DOHH2 (cell line): ENCODE data around the gene FAM124A.

Experiments
- H3F3A ChIP-seq: fragments of 200-600 bp; sonication (generic), shearing (Covaris generic); 2 replicates; pipeline ENCODE4 v1.6.0; 2016; ENCODE audit warnings: antibody characterized with exemption, mild to moderate bottlenecking; ENCODE audit not compliant: control insufficient read depth, insufficient read depth
- H3K27ac ChIP-seq: fragments of 200-600 bp; sonication (generic); 2 replicates; pipeline ENCODE4 v1.5.1; 2014; ENCODE audit warnings: low read depth, mild to moderate bottlenecking, low read length, moderate library complexity
- H3K27me3 ChIP-seq: fragments of 200-600 bp; sonication (generic); 2 replicates; pipeline ENCODE4 v1.6.1; 2014; ENCODE audit warnings: mild to moderate bottlenecking, low read length, mixed read lengths; ENCODE audit not compliant: control insufficient read depth
- H3K36me3 ChIP-seq: fragments of 200-600 bp; sonication (generic); 2 replicates; pipeline ENCODE4 v1.6.1; 2014; ENCODE audit warnings: mild to moderate bottlenecking, low read length, moderate library complexity, mixed read lengths; ENCODE audit not compliant: control insufficient read depth
- H3K4me1 ChIP-seq: fragments of 200-600 bp; sonication (generic); 2 replicates; pipeline ENCODE4 v1.6.1; 2014; ENCODE audit warnings: mild to moderate bottlenecking, low read length, mixed read lengths; ENCODE audit not compliant: control insufficient read depth
- H3K4me2 ChIP-seq: fragments of 200-600 bp; sonication (generic); 2 replicates; pipeline ENCODE4 v1.6.0; 2014; ENCODE audit warnings: mild to moderate bottlenecking, low read length, moderate library complexity
- H3K4me3 ChIP-seq: fragments of 200-600 bp; sonication (generic); 2 replicates; pipeline ENCODE4 v1.5.1; 2014; ENCODE audit warnings: mild to moderate bottlenecking, low read length, mixed read lengths
- H3K79me2 ChIP-seq: fragments of 200-600 bp; sonication (generic); 2 replicates; pipeline ENCODE4 v1.6.1; 2014; ENCODE audit warnings: mild to moderate bottlenecking, low read length, mixed read lengths; ENCODE audit not compliant: control insufficient read depth
- H3K9me2 ChIP-seq: fragments of 200-600 bp; sonication (generic); replicated peaks from 2 replicates; pipeline ENCODE4 v1.6.1; 2014; ENCODE audit warnings: mild to moderate bottlenecking, low read length, mixed read lengths; ENCODE audit not compliant: control insufficient read depth
- H3K9me3 ChIP-seq: fragments of 200-600 bp; sonication (generic); 2 replicates; pipeline ENCODE4 v1.6.1; 2014; ENCODE audit warnings: antibody characterized with exemption, low read length, mixed read lengths; ENCODE audit not compliant: control insufficient read depth, insufficient read depth
- H4K20me1 ChIP-seq: fragments of 200-600 bp; sonication (generic); 2 replicates; pipeline ENCODE4 v1.6.0; 2014; ENCODE audit warnings: low read depth, mild to moderate bottlenecking, antibody characterized with exemption, low read length, moderate library complexity; ENCODE audit not compliant: control insufficient read depth, insufficient read depth
- CTCF ChIP-seq: fragments of 200-600 bp; sonication (generic); IDR thresholded peaks from one replicate; pipeline ENCODE4 v1.5.1; 2014; ENCODE audit warnings: antibody characterized with exemption, mild to moderate bottlenecking, low read depth, low read length; ENCODE audit not compliant: poor library complexity, severe bottlenecking
- EZH2phosphoT487 ChIP-seq: fragments of 200-600 bp; sonication (generic); IDR thresholded peaks from 2 replicates; pipeline ENCODE4 v1.6.1; 2017; ENCODE audit warnings: borderline replicate concordance, mild to moderate bottlenecking, antibody characterized with exemption, low read length, moderate library complexity, mixed read lengths

Gene FAM124A

GRCh38 chr13:51231456-51231855 lies 9.3 kb downstream of the FAM124A start:
- Histone ChIP-seq H3K36me3 (no peaks in the 10 kb centered on the region), H3K4me1 (peaks cover 11% of the 10 kb centered on the region), H3K27me3 (peaks cover 24% of the 10 kb centered on the region), H3K27ac (no peak overlapping the region), H4K20me1 (no peaks in the 10 kb centered on the region), H3K4me2 (no peak overlapping the region), H3K9me2 (no peaks in the 10 kb centered on the region), H3F3A (no peaks in the 10 kb centered on the region), H3K79me2 (no peaks in the 10 kb centered on the region), H3K9me3 (no peaks in the 10 kb centered on the region), H3K4me3 (no peak overlapping the region)
- TF ChIP-seq CTCF (no peak), EZH2phosphoT487 (no peak)

GRCh38 chr13:51232328-51232727 lies 10.1 kb downstream of the FAM124A start:
- TF ChIP-seq EZH2phosphoT487 = no peak
- no peak for TF ChIP-seq CTCF
- Histone ChIP-seq H3K4me3 (no peak overlapping the region), H3K36me3 (no peaks in the 10 kb centered on the region), H3F3A (no peaks in the 10 kb centered on the region), H3K27ac (no peak overlapping the region), H3K9me3 (no peaks in the 10 kb centered on the region), H3K9me2 (no peaks in the 10 kb centered on the region), H3K27me3 (peaks cover 22% of the 10 kb centered on the region), H4K20me1 (no peaks in the 10 kb centered on the region), H3K4me2 (no peak overlapping the region), H3K4me1 (peaks cover 11% of the 10 kb centered on the region), H3K79me2 (no peaks in the 10 kb centered on the region)

- Histone ChIP-seq H3K4me1 (peaks cover 11% of the 10 kb centered on the region), H3K27me3 (peaks cover 16% of the 10 kb centered on the region), H3K27ac (no peak overlapping the region), H3K36me3 (no peaks in the 10 kb centered on the region), H3K9me2 (no peaks in the 10 kb centered on the region), H3K79me2 (no peaks in the 10 kb centered on the region), H4K20me1 (no peaks in the 10 kb centered on the region), H3F3A (no peaks in the 10 kb centered on the region), H3K9me3 (no peaks in the 10 kb centered on the region), H3K4me2 (no peak overlapping the region), H3K4me3 (no peak overlapping the region)
- no peak for TF ChIP-seq CTCF
- no peak for TF ChIP-seq EZH2phosphoT487
Measured at GRCh38 chr13:51233117-51233826, 11.1 kb downstream of the FAM124A start.
